ENCODE results near the gene F12.

- TF ChIP-seq POLR2A (IDR thresholded peaks at IDR 0.05; ENCODE audit: extremely low read depth, insufficient read length) (no peak), CTCF (IDR thresholded peaks at IDR 0.05; ENCODE audit: low read depth, low read length) (no peak), MYC (IDR thresholded peaks at IDR 0.05; ENCODE audit: low read depth, low read length) (no peak)
These were observed 25.1 kb upstream of the F12 start for GRCh38 chr5:177434437-177434836.

Data from NB4 (cell line).